Activated T-cell treated with anti-CD3 and anti-CD28 coated beads for 1 hour (primary cell): ENCODE data around the gene TMEM178B.
"Not testable (repeated sequence)": the region's sequence is repeated elsewhere in the genome, so short reads cannot be mapped to it uniquely, and the experiment has no call there.

Experiments used
- DNase-seq: peaks from one replicate; pipeline ENCODE4 v3.0.0-alpha.2; 2020; ENCODE audit warnings: low read depth

The TMEM178B gene

DNA sequence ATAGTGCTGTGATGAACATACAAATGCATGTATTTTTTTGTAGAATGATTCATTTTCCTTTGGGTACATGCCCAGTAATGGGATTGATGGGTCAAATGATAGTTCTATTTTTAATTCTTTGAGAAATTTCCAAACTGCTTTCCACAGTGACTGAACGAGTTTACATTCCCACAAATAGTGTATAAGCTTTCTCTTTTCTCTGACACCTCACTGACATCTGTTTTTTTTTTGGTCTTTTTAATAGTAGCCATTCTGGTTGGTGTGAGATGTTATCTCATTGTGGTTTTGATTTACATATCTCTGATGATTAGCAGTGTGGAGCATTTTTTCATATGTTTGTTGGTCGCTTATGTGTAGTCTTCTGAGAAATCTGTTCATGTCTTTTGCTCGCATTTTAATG lies 282.3 kb downstream of the TMEM178B start:
- DNase-seq = no peak

- no peak for DNase-seq
Measured at GRCh38 chr7:141358386-141358785, 284.5 kb downstream of the TMEM178B start.

GRCh38 chr7:141359262-141359661 lies 285.4 kb downstream of the TMEM178B start:
- no peak for DNase-seq

DNA sequence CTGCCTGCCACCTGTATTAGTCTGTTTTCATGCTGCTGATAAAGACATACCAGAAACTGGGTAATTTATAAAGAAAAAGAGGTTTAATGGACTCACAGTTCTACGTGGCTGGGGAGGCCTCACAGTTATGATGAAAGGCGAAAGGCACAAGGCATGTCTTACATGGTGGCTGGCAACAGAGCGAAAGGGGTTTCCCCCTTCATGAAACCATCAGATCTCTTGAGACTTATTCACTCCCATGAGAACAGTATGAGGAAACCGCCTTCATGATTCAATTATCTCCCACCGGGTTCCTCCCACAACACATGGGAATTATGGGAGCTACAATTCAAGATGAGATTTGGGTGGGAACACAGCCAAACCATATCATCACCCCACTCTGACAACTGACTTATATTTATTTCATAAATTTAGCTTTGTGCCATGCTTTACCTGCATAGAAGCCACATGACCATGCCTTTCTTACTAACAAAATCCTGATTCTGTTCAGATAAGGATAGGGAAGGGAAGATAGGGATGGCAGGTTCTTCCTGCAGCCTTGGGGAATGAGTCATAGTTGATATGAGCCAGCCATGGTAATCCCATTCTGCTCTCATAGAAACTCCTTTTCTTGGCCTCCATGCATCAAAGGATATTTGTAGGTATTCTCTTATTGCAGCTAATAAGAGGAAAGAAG lies 286.0 kb downstream of the TMEM178B start:
- no peak for DNase-seq

GRCh38 chr7:141360416-141360760 lies 286.5 kb downstream of the TMEM178B start:
- no peak for DNase-seq

DNA sequence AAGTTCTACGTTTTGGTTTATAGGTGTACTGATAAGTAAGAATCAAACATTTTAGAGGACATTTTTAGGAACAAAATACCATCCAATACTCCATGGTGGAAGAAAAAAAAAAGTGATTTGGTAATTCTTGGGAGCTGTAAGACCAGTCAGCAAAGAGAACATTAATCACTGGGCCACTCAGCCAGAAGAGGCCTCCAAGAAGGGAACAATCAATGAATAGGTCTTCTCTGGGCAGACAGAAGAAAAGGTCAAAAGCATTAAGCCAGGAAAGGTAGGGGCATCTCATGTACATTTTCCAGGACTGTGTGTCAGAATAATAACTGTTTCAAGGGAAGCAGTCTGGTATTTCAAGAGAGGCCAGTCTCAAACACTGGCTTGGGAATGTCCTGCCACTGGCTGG lies 286.9 kb downstream of the TMEM178B start:
- DNase-seq = no peak

- no peak for DNase-seq
Measured at GRCh38 chr7:141361479-141361878, 287.6 kb downstream of the TMEM178B start.

DNA sequence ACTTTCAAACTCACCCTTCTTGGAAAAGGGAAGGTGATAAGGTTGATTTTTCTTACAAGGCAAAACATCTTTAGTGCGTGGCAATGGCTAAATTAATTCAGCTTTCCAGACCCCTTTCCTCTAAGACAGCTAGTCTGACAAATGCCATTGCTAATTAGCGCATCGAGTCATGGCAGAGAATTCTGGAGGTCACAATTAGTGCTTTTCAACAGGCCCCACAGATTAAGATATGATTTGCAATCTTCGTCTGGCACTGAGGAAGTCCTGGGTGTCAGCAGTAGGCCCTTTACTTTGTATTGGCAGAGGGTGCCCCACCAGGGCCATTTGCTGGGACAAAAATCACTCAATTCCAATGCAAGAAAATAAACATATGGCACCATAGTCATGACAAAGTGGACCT lies 288.1 kb downstream of the TMEM178B start:
- DNase-seq = no peak

GRCh38 chr7:141362580-141363435 lies 288.9 kb downstream of the TMEM178B start:
- DNase-seq = no peak

DNA sequence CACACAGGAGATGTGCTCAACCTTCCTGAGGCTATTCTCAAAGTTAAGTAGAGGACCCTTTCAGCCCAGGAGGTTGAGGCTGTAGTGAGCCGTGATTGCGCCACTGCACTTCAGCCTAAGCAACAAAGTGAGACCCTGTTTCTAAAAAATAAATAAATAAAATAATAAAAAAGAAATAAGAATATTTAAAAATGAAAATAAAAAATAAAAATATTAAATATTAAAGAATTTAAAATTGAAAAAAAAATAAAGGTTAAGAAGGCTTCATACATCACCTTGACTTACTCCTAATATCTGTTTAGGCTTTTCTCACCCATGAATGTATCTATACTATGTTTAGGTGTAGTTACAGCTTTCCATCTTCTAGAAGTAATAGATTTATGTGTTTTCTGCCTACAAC lies 289.9 kb downstream of the TMEM178B start:
- DNase-seq = no peak

GRCh38 chr7:141366091-141366621 lies 292.3 kb downstream of the TMEM178B start:
- DNase-seq = no peak

DNA sequence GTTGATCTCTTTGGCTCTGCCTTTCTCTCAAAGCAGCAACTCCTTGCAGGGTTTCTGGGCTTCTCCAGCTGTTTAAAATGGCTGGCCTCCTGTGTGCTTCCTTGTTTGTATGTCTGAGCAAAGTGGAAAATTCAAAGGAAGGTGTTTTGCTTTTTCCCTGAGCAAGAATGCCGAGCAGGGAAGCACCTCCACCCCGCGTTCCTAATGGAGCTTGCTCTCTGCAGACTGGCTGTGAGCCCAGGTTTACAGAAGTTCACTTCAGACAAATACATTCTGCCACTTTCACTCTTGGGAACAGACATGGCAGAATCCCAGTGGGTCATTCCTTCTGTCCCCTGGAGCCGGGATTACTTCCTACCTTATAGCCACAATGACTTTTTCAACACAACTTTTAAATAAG lies 295.6 kb downstream of the TMEM178B start:
- DNase-seq = no peak

DNA sequence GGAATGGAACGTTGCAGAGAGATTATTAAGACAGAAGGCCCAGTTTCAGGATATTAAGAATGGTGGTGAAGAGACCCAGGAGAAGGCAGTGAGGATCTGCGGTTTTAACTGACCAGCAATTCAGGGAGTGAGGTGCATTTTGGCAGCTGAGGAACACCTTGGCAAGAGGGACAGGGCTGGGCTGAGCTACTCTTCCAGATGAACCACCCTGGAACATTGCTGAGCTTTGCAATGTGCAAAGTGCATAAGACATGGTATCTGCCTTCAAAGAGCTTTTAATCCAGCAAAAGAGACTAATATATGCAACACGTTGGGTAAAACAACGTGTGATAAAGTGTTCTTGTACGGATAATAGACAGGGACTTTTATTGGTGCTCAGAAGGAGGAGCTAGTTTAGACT lies 296.3 kb downstream of the TMEM178B start:
- no peak for DNase-seq

DNA sequence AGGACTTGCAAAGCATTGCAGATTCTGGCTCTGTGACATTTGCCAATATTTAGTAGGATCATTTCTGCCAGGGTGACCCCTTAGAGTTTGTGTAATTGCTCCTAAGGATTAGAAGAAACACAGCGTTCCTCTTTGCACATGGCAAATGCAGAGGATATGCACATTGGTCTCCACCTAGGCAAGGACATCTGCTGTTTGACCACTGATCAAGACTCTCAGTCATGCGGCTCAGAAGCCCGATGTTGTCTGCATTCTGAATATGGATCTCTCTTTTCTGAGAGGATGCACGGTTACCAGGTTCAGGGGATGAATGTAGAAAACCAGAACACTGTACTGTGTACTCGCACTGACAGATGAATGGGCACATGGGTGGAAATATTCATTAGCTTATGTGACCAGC lies 296.8 kb downstream of the TMEM178B start:
- DNase-seq = no peak

GRCh38 chr7:141374425-141374824 lies 300.6 kb downstream of the TMEM178B start:
- DNase-seq = no peak

DNA sequence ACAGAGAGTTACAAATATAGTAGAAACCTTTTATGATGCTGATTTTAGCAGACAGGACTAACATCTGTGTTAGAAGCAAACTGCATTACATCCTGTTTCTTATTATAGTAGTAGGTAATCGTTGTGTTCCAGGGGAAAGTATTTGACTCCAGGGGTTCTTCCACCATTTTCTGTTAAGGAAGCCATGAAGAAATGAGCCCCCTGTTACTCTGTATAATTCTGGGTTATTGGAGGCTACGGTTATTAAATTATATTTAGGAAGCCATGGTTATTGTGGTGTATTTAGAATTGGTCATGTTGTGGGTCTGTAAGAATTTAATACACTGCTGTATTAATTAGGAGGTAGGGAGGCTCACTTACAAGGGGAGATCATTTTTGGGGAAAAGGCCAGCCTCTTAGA lies 301.6 kb downstream of the TMEM178B start:
- DNase-seq = no peak

- DNase-seq = no peak
Measured at GRCh38 chr7:141377906-141378305, 304.0 kb downstream of the TMEM178B start.

DNA sequence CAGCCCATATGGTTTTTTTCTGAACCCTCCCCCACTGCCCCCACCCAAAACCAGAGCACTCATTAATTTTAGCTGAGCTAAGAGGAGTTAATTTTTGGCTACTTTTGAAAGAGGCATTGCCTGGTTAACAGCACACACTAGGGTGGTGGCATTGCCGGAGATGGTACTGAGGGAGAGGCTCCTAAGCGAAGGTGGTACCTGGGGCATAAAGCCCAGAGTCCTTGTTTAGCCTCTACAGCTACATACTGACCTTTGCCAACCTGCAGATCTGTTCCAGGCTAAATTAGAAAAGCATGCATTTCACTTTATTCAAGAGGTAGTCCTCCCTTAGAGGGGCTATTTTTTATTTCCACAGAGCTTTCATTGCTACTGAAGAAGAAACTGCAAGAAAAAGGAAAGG lies 304.5 kb downstream of the TMEM178B start:
- DNase-seq = no peak

DNA sequence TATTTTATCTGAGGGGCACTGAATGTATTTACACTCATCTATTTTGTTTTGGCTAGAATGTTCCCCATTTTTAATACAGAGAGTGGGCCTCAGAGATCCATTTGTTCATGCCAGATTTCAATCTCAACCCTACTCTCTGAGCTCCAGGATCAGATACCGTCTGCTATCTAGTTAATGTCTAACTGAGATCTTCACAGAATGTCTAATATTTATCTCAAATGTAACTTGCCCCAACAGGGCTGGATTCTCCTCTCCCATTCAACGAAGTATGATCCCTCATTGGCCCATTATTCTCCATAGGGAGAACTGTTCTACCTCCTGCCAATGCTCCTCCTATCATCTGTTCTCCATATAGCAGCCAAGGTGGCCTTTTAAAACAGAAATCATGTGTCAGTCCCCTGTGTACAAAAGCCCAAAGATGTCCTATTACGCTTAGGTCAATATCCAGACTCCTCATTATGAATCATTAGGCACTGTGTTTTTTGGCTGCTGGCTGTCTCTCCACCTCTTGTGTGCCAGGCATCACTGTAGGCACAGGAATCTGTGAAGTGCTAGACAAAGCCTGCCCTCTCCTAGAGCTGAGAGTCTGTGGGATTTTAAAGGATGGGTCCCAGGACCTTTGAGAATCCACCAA lies 308.0 kb downstream of the TMEM178B start:
- no peak for DNase-seq

DNA sequence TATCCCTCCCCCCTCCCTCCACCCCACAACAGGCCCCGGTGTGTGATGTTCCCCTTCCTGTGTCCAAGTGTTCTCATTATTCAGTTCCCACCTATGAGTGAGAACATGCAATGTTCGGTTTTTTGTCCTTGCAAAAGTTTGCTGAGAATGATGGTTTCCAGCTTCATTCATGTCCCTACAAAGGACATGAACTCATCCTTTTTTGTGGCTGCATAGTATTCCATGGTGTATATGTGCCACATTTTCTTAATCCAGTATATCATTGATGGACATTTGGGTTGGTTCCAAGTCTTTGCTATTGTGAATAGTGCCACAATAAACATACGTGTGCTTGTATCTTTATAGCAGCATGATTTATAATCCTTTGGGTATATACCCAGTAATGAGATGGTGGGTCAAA lies 309.5 kb downstream of the TMEM178B start:
- not testable (repeated sequence) for DNase-seq

DNA sequence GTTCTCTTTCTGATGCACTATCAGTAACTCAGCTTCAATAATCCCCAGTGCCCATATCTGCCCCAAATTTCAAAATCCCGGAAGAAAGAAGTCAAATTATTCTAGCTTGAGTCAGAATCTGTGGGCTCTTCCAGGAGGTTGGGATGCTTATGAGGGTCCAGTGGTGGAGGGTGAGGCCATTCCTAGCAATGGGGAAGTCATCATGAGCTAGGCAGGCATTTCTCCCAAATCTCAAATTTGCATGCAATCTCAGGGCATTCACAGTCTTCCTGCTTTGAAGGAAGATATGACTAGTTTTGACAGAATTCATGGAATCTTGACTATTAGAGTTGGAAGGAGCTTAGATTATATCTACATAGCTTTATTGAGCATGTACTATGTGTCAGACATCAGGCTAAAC lies 313.0 kb downstream of the TMEM178B start:
- no peak for DNase-seq

DNA sequence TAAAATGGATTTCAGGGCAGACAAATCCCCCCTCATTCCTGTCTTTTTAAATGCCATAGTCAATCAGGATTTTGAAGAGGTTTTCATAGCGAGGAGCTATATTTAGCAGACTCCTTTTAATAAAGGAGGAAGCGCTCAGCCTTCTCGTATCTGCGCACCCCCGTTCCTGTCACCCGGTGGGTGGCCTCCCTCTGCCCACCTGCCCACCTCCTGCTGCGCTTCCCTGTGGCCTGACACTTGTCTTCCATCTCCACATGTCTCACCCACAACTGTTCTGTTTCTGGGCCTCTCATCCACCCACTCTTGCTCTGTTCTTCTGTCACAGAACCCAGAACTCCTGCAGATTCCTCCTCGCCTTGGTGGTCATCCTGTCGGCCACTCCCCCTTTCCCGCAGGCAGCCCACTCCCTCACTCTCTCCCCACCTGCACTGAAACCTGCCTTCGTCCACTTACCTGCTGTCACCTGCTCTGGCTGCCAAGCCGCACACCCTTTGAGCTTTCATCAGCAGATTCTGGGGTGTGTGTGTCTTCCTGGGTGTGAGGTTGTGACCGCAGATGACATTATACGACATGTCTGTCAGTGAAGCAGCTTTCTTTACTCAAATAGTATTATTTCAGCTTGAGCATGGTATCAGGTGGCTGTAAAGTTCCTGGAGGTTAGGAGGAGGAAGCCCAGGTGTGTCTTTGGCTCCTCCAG lies 313.8 kb downstream of the TMEM178B start:
- no peak for DNase-seq
